ENCODE results near the gene PDE3B. TPM values are rescaled to one million over a fixed set of nuclear protein-coding genes. Genes with fewer than 3 reads are reported as not detected.

PDE3B gene
- total and polyA plus RNA-seq, 2 of the 8 experiments (the other 6 are each of a cell fraction or from before 2014, with no cell fraction given) = 2.7 to 10.9 TPM

DNA sequence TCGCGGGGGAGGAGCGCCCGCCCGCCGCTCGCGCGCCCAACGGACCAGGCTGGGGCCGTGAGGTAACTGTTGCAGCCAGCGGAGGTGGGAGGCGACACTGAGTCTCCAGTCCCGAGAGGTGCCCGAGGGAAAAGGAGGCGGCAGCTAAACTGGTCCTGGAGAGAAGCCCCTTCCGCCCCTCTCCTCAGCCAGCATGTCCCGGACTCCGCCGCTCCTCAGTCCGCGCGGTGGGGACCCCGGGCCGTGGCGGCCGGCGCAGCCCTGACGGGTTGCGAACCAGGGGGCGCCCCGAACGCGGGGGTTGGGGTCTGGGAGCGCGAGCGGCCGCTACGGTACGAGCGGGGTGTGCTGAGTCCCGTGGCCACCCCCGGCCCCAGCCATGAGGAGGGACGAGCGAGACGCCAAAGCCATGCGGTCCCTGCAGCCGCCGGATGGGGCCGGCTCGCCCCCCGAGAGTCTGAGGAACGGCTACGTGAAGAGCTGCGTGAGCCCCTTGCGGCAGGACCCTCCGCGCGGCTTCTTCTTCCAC, at the start of gene PDE3B (continued):
- no peak for TF ChIP-seq CBX5 (IDR thresholded peaks at IDR 0.05; ENCODE audit: low read depth, low read length)
- TF ChIP-seq GTF2F1 (IDR thresholded peaks at IDR 0.05; ENCODE audit: borderline replicate concordance, low read depth, low read length) = no peak
- TF ChIP-seq BRCA1 (IDR thresholded peaks at IDR 0.05; ENCODE audit: low read depth, low read length) = no peak
- 0 out of 2 replicates have a peak, but pooled peaks have one; percentile 16 for TF ChIP-seq BACH1 (IDR thresholded peaks at IDR 0.05; ENCODE audit: low read length)
- TF ChIP-seq TAF7 (optimal IDR thresholded peaks at IDR 0.05; ENCODE audit: borderline replicate concordance, low read depth, low read length) = peak; percentile 65
- TF ChIP-seq HDAC2 (IDR thresholded peaks at IDR 0.05; ENCODE audit: borderline replicate concordance in 1 of 2, low read depth in 2 of 2, low read length in 2 of 2) = no peak
- TF ChIP-seq SIX5 (IDR thresholded peaks at IDR 0.05; ENCODE audit: low read depth, low read length) = no peak
- no peak for TF ChIP-seq KDM1A (IDR thresholded peaks at IDR 0.05; ENCODE audit: borderline replicate concordance, low read length)
- TF ChIP-seq JUN (IDR thresholded peaks at IDR 0.05; ENCODE audit: low read depth, low read length) = no peak
- no peak; the same call in 1 of the 2 replicates for TF ChIP-seq RBBP5 (IDR thresholded peaks at IDR 0.05; ENCODE audit: borderline replicate concordance, low read depth, low read length)
- TF ChIP-seq ASH2L (IDR thresholded peaks at IDR 0.05; ENCODE audit: low read length) = no peak
- no peak for TF ChIP-seq YY1 (IDR thresholded peaks at IDR 0.05; ENCODE audit: low read depth, low read length)
- no peak for TF ChIP-seq FOSL1 (IDR thresholded peaks at IDR 0.05; ENCODE audit: insufficient read depth, low read depth, low read length)
- no peak for TF ChIP-seq RNF2 (IDR thresholded peaks at IDR 0.05; ENCODE audit: borderline replicate concordance, low read depth, low read length, missing control alignments, poor library complexity, severe bottlenecking)
- TF ChIP-seq NRF1 (IDR thresholded peaks at IDR 0.05; ENCODE audit: low read depth, low read length) = no peak
- TF ChIP-seq, protein P1, sequence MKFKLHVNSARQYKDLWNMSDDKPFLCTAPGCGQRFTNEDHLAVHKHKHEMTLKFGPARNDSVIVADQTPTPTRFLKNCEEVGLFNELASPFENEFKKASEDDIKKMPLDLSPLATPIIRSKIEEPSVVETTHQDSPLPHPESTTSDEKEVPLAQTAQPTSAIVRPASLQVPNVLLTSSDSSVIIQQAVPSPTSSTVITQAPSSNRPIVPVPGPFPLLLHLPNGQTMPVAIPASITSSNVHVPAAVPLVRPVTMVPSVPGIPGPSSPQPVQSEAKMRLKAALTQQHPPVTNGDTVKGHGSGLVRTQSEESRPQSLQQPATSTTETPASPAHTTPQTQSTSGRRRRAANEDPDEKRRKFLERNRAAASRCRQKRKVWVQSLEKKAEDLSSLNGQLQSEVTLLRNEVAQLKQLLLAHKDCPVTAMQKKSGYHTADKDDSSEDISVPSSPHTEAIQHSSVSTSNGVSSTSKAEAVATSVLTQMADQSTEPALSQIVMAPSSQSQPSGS (IDR thresholded peaks at IDR 0.05; ENCODE audit: low read length) = no peak
- no peak for TF ChIP-seq SP4 (IDR thresholded peaks at IDR 0.05; ENCODE audit: low read length)
- TF ChIP-seq CBX8 (IDR thresholded peaks at IDR 0.05; ENCODE audit: borderline replicate concordance, low read depth, low read length) = no peak
- TF ChIP-seq ZNF274 (IDR thresholded peaks at IDR 0.05; ENCODE audit: borderline replicate concordance, extremely low read depth, low read length) = no peak

All from H1 (cell line).